CD4-positive, CD25-positive, alpha-beta regulatory T cell (primary cell): Measurements from ENCODE around the gene SUPT6H. TPM values are rescaled to one million over a fixed set of nuclear protein-coding genes. Genes with fewer than 3 reads are reported as not detected.
A peak's percentile ranks its signal among the peaks of the same experiment; 100 is the strongest.

Experiments
- ATAC-seq, 2 donors: fragments of 150-1000 bp; cut with Tn5 transposase; one replicate each; pipeline ENCODE4 v1.10.0; 2021; ENCODE audit warnings: low read depth in 2 of 2, moderate number of reproducible peaks in 2 of 2, moderate library complexity in 1 of 2
- DNase-seq, 3 donors: peaks; one replicate each; pipeline versions ENCODE4 v3.0.0 to v3.0.0-alpha.2; 2012 to 2022; ENCODE audit warnings: mixed read lengths in 1 of 3
- H3K27ac ChIP-seq: one replicate; pipeline ENCODE4 v1.7.0; 2013; ENCODE audit warnings: mild to moderate bottlenecking, low read length; ENCODE audit not compliant: insufficient read depth, poor library complexity, severe bottlenecking
- H3K27me3 ChIP-seq: one replicate; pipeline ENCODE4 v1.7.0; 2013; ENCODE audit warnings: low read length; ENCODE audit not compliant: control insufficient read depth, insufficient read depth
- H3K36me3 ChIP-seq: one replicate; pipeline ENCODE4 v1.7.0; 2013; ENCODE audit warnings: mild to moderate bottlenecking, low read length, moderate library complexity; ENCODE audit not compliant: control insufficient read depth, insufficient read depth
- H3K4me1 ChIP-seq: 2 replicates; pipeline ENCODE4 v1.7.0; 2013; ENCODE audit warnings: mild to moderate bottlenecking, low read length; ENCODE audit not compliant: insufficient read depth, control insufficient read depth, poor library complexity, severe bottlenecking
- H3K4me3 ChIP-seq: one replicate; pipeline ENCODE4 v1.7.0; 2013; ENCODE audit warnings: low read depth, mild to moderate bottlenecking, low read length, moderate library complexity
- H3K9me3 ChIP-seq, 2 experiments: 1 replicate in 1 of 2; 2 replicates in 1 of 2; pipeline ENCODE4 v1.7.0; 2013; ENCODE audit warnings: low read length in 2 of 2, mild to moderate bottlenecking in 1 of 2, moderate library complexity in 1 of 2; ENCODE audit not compliant: control insufficient read depth in 2 of 2
- H3K27ac Mint-ChIP-seq, 3 donors: one replicate each; pipeline ENCODE4 v1.8.0; 2020 to 2022; ENCODE audit warnings: mild to moderate bottlenecking in 3 of 3, mixed read lengths in 3 of 3, moderate library complexity in 2 of 3
- H3K27me3 Mint-ChIP-seq: one replicate; pipeline ENCODE4 v1.8.0; 2022; ENCODE audit warnings: mild to moderate bottlenecking, mixed read lengths
- H3K36me3 Mint-ChIP-seq: one replicate; pipeline ENCODE4 v1.8.0; 2020; ENCODE audit warnings: mixed read lengths
- H3K4me1 Mint-ChIP-seq, 4 donors: one replicate each; pipeline ENCODE4 v1.8.0; 2020 to 2022; ENCODE audit warnings: mixed read lengths in 4 of 4, mild to moderate bottlenecking in 1 of 4
- H3K4me3 Mint-ChIP-seq, 4 donors: one replicate each; pipeline ENCODE4 v1.8.0; 2020 to 2022; ENCODE audit warnings: mild to moderate bottlenecking in 4 of 4, mixed read lengths in 4 of 4, moderate library complexity in 3 of 4
- H3K9me3 Mint-ChIP-seq, 7 donors: one replicate each; pipeline ENCODE4 v1.8.0; 2020 to 2022; ENCODE audit warnings: mixed read lengths in 7 of 7, mild to moderate bottlenecking in 3 of 7, moderate library complexity in 2 of 7
- polyA plus RNA-seq, 4 donors: library from polyadenylated mRNA; unstranded; fragments of 300-500 nt; fragmentation: Illumina TruSeq; gene quantifications; one replicate each; pipeline ENCODE4 v1.2.3, GENCODE V29; 2021
- total RNA-seq: library from RNA; stranded (reverse); gene quantifications from one replicate; pipeline ENCODE4 v1.2.3, GENCODE V29; 2022

SUPT6H gene
- total and polyA plus RNA-seq, 5 donors from 2014 or later, result 8.3 to 167 (median 8.9) TPM

DNA sequence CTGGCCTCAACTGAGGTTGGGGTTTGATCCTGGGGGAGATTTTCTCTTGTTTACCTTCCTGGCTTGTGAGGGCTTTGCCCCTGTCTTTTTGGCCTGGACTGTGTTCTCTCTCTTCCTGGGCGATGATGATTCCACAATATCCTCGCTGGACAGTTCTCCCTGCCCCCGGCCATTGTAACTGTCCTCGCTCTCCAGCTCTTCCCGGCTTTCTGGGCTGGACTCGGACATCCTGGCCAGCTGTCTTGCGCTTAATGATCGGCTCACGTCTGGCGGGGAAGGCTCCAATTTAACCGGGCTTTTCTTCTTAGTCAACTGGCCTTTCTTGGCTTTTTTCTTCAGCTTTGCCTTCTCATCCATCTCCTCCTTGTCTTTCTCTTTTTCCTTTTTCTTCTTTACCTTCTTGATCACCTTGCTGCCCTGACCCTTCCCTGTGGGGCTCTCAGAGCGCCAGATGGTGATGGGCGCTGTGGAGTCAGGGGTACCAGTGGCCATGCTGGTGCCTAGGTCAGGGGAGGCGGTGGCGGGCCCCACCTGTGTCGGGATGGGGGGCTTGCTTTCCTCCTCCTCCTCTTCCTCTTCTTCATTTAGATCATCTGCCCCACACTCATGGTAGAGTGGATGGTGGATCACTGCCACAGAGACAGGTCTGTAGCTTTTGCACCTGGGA is 41.7 kb downstream of the SUPT6H start:
- Mint-ChIP-seq H3K36me3 (peaks cover 26% of the 10 kb centered on the region), H3K9me3 (peaks cover 0 to 2% (median 0%) of the 10 kb centered on the region in 7 donors), H3K4me3 (no peak overlapping the region), H3K27me3 (no peaks in the 10 kb centered on the region), H3K4me1 (peaks cover 0 to 7% (median 3%) of the 10 kb centered on the region in 4 donors), H3K27ac (peak overlapping the region in 2 of 3 donors; percentile 15 to 65)
- Histone ChIP-seq H3K27ac (no peak overlapping the region), H3K4me1 (no peaks in the 10 kb centered on the region), H3K9me3 (no peaks in the 10 kb centered on the region), H3K4me3 (no peak overlapping the region), H3K36me3 (peaks cover 44% of the 10 kb centered on the region), H3K27me3 (no peaks in the 10 kb centered on the region)
- ATAC-seq (no peak), DNase-seq (no peak)

- no peaks in the 10 kb centered on the region for H3K27me3 ChIP-seq
- Mint-ChIP-seq H3K4me3 (no peak overlapping the region), H3K4me1 (peaks cover 0 to 7% (median 3%) of the 10 kb centered on the region in 4 donors), H3K27ac (peak overlapping the region in 2 of 3 donors; percentile 45 to 65), H3K27me3 (no peaks in the 10 kb centered on the region), H3K9me3 (peaks cover 0 to 2% (median 0%) of the 10 kb centered on the region in 7 donors), H3K36me3 (peaks cover 22% of the 10 kb centered on the region)
- no peaks in the 10 kb centered on the region for H3K4me1 ChIP-seq
- no peak for DNase-seq
- H3K27ac ChIP-seq, result no peak overlapping the region
- peak in 1 of 2 donors; percentile 23 for ATAC-seq
- peaks cover 38% of the 10 kb centered on the region for H3K36me3 ChIP-seq
- no peaks in the 10 kb centered on the region for H3K9me3 ChIP-seq
- no peak overlapping the region for H3K4me3 ChIP-seq
Measured at GRCh38 chr17:28704219-28704858, 42.3 kb downstream of the SUPT6H start.

DNA sequence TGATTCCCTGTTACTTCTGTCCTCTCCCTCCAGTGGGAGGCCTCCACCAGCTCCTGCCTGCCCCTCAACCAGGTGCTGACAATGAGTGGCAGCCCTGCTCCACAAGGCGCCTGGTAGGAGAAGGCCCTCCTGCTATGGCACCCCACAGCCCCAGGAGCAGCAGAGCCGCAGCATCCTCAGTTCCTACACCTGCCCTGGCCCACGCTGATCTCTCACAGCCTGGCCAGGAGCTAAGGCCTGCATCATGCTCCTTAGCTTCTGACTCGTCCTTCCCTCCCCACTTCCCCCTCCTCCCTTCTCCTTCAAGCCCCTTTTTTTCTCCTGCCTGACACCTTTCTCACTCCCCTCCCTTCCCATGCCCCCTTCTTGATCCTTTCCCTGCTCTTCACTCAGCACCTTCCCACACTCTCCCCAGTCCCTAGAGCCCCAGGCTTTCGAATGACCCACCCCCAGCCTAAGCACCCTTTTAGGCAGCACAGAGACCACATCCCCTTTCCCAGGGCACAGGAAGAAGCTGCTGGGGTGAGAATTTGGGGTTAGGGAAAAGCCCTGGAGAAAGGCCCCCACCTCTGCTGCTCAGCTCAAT is 43.2 kb downstream of the SUPT6H start:
- H3K4me1 ChIP-seq, result no peaks in the 10 kb centered on the region
- ATAC-seq (no peak), DNase-seq (no peak)
- H3K9me3 ChIP-seq, result no peaks in the 10 kb centered on the region
- no peak overlapping the region for H3K4me3 Mint-ChIP-seq
- H3K27ac Mint-ChIP-seq, result peak overlapping the region in 1 of 3 donors; percentile 80
- no peaks in the 10 kb centered on the region for H3K27me3 Mint-ChIP-seq
- no peaks in the 10 kb centered on the region for H3K27me3 ChIP-seq
- peaks cover 0 to 7% (median 3%) of the 10 kb centered on the region in 4 donors for H3K4me1 Mint-ChIP-seq
- H3K9me3 Mint-ChIP-seq, result peaks cover 0 to 2% (median 0%) of the 10 kb centered on the region in 7 donors
- no peak overlapping the region for H3K4me3 ChIP-seq
- H3K27ac ChIP-seq, result no peak overlapping the region
- H3K36me3 ChIP-seq, result peaks cover 30% of the 10 kb centered on the region
- H3K36me3 Mint-ChIP-seq, result peaks cover 22% of the 10 kb centered on the region

GRCh38 chr17:28705728-28706334 is 43.8 kb downstream of the SUPT6H start:
- Mint-ChIP-seq H3K4me1 (peaks cover 0 to 11% (median 4%) of the 10 kb centered on the region in 4 donors), H3K4me3 (no peak overlapping the region), H3K36me3 (peaks cover 20% of the 10 kb centered on the region), H3K27me3 (no peaks in the 10 kb centered on the region), H3K9me3 (peaks cover 0 to 2% (median 0%) of the 10 kb centered on the region in 7 donors), H3K27ac (no peak overlapping the region)
- H3K4me1 ChIP-seq, result peaks cover 4% of the 10 kb centered on the region
- no peak for ATAC-seq
- no peak overlapping the region for H3K27ac ChIP-seq
- no peak for DNase-seq
- no peak overlapping the region for H3K4me3 ChIP-seq
- H3K9me3 ChIP-seq, result no peaks in the 10 kb centered on the region
- H3K36me3 ChIP-seq, result peaks cover 23% of the 10 kb centered on the region
- no peaks in the 10 kb centered on the region for H3K27me3 ChIP-seq

GRCh38 chr17:28706471-28707338 is 44.7 kb downstream of the SUPT6H start:
- Mint-ChIP-seq H3K4me3 (peak overlapping the region in 2 of 4 donors; percentile 55 to 58), H3K9me3 (no peaks in the 10 kb centered on the region), H3K36me3 (peaks cover 15% of the 10 kb centered on the region), H3K4me1 (peaks cover 0 to 16% (median 7%) of the 10 kb centered on the region in 4 donors), H3K27ac (peak overlapping the region in 2 of 3 donors; percentile 55 to 79), H3K27me3 (no peaks in the 10 kb centered on the region)
- Histone ChIP-seq H3K36me3 (peaks cover 14% of the 10 kb centered on the region), H3K4me1 (peaks cover 11% of the 10 kb centered on the region), H3K27me3 (no peaks in the 10 kb centered on the region), H3K27ac (no peak overlapping the region), H3K9me3 (no peaks in the 10 kb centered on the region), H3K4me3 (no peak overlapping the region)
- DNase-seq (no peak), ATAC-seq (no peak)

DNA sequence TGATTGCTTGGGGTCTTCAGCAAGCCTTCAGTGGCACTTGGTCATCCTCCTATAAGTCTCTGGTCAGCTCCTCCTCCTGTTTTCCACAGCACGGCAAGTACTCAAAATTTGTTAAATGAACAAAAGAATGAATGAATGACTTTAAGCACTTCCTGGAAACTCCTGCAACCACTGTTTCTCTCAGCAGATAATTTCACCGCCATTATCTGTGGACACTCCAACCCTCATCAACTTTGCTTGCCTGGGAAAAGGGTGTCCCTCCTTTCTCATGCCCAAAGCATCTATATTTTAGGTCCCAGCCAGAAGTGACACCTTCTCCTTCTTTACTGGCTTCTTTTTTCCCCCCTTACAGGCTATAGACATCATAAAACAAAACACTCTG is 45.3 kb downstream of the SUPT6H start:
- Mint-ChIP-seq H3K36me3 (peaks cover 11% of the 10 kb centered on the region), H3K9me3 (no peaks in the 10 kb centered on the region), H3K4me1 (peaks cover 0 to 19% (median 10%) of the 10 kb centered on the region in 4 donors), H3K27ac (peak overlapping the region in 2 of 3 donors; percentile 55 to 79), H3K4me3 (peak overlapping the region in 2 of 4 donors; percentile 55 to 58), H3K27me3 (no peaks in the 10 kb centered on the region)
- no peak for DNase-seq
- Histone ChIP-seq H3K27ac (no peak overlapping the region), H3K9me3 (no peaks in the 10 kb centered on the region), H3K36me3 (peaks cover 8% of the 10 kb centered on the region), H3K4me1 (peaks cover 17% of the 10 kb centered on the region), H3K27me3 (no peaks in the 10 kb centered on the region), H3K4me3 (no peak overlapping the region)
- no peak for ATAC-seq
